Gastrocnemius medialis (tissue), 4 donors: ENCODE measurements around the gene LIME1. TPM values are rescaled to one million over a fixed set of nuclear protein-coding genes. Genes with fewer than 3 reads are reported as not detected.

Experiments
- ATAC-seq, 2 donors: fragments of 150-250 bp; one replicate each; pipeline ENCODE4 v1.9.1; 2016
- DNase-seq, 2 donors: peaks; one replicate each; pipeline ENCODE4 v3.0.0-alpha.2; 2019
- H3K27ac ChIP-seq, 4 donors: fragments of 200-600 bp; sonication (generic); 1 replicate in 1 of 4; 2 replicates in 3 of 4; pipeline ENCODE4 v1.5.1; 2016 to 2018; ENCODE audit warnings: mild to moderate bottlenecking in 2 of 4, moderate library complexity in 1 of 4
- H3K27me3 ChIP-seq, 3 donors: fragments of 200-600 bp; sonication (generic) in 2 of 3; 1 replicate in 1 of 3; 2 replicates in 2 of 3; pipeline versions ENCODE4 v1.5.1 to v1.6.0; 2016 to 2019; ENCODE audit warnings: mild to moderate bottlenecking in 1 of 3, moderate library complexity in 1 of 3
- H3K36me3 ChIP-seq, 2 donors: fragments of 200-600 bp; sonication (generic) in 1 of 2; one replicate each; pipeline ENCODE4 v1.5.1; 2017 to 2018
- H3K4me1 ChIP-seq, 2 donors: fragments of 200-600 bp; sonication (generic) in 1 of 2; one replicate each; pipeline ENCODE4 v1.5.1; 2016 to 2017; ENCODE audit warnings: mild to moderate bottlenecking in 2 of 2
- H3K4me3 ChIP-seq, 4 donors: fragments of 200-600 bp; sonication (generic) in 3 of 4; 1 replicate in 1 of 4; 2 replicates in 3 of 4; pipeline ENCODE4 v1.5.1; 2016 to 2019; ENCODE audit warnings: mild to moderate bottlenecking in 2 of 4
- H3K9me3 ChIP-seq, 3 donors: fragments of 200-600 bp; sonication (generic) in 2 of 3; 1 replicate in 1 of 3; 2 replicates in 2 of 3; pipeline ENCODE4 v1.5.1; 2016 to 2019
- POLR2A ChIP-seq, 2 donors: fragments of 450-650 bp; IDR thresholded peaks; one replicate each; pipeline ENCODE4 v1.6.1; 2017; ENCODE audit warnings: antibody characterized with exemption in 2 of 2, mild to moderate bottlenecking in 2 of 2, moderate library complexity in 2 of 2
- in situ Hi-C, 4 donors: fragments of 200-750 bp; cut with MboI; loops; one replicate each; pipeline versions ENCODE4 v1.15.0 to v1.8.0; 2017; ENCODE audit warnings: low sequenced_read_pairs in 4 of 4
- intact Hi-C: fragments of 100-400 bp; cut with DNase I; formaldehyde crosslinking; loops from one replicate; pipeline ENCODE4 v1.15.1; 2023; ENCODE audit warnings: low total_unique reads
- total RNA-seq, 4 donors: library from RNA; depleted of rRNA; stranded (reverse); fragments of >200 nt; gene quantifications; one replicate each; pipeline versions ENCODE4 v1.1.0 to v1.2.3, GENCODE V29; 2016
- TF ChIP-seq, protein P1 (sequence below), 5 experiments: fragments of 450-650 bp in 3 of 5; fragments of 200-600 bp in 2 of 5; sonication (generic) in 2 of 5; IDR thresholded peaks in 4 of 5; conservative IDR thresholded peaks in 1 of 5; 1 replicate in 4 of 5; 2 replicates in 1 of 5; pipeline ENCODE4 v1.5.1; 2016 to 2019; ENCODE audit warnings: antibody characterized with exemption in 5 of 5, mild to moderate bottlenecking in 3 of 5, moderate library complexity in 3 of 5

The LIME1 gene
- total RNA-seq, 4 donors from 2014 or later = 2.0 to 6.3 (median 4.1) TPM

DNA sequence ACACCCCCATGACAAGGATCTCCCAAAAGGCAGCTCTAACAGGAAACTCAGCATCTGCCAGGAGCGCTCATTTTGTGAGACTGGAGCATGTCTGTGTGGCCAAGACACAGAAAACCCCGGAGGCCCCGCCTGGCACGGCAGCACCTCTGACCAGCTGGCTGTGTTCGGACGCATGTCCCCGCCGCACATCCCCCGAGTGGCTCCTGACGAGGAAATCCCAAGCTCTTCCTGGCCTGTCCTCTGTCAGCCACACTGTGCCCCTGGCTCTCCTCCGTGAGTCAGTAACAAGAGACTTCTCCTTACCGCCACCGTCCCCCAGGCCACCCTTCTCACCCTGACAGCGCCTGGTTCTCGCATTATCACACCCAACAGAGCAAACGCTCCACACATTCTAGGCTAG, 17.5 kb downstream of the LIME1 start:
- in situ Hi-C loops (no loop called here), intact Hi-C loops (no loop called here)
- Histone ChIP-seq H3K27me3 (no peaks in the 10 kb centered on the region), H3K4me3 (no peak overlapping the region), H3K27ac (no peak overlapping the region), H3K36me3 (no peaks in the 10 kb centered on the region), H3K9me3 (no peaks in the 10 kb centered on the region), H3K4me1 (no peaks in the 10 kb centered on the region)
- ATAC-seq (no peak), DNase-seq (no peak)
- TF ChIP-seq POLR2A (IDR thresholded peaks at IDR 0.05) = no peak
- TF ChIP-seq, protein P1, sequence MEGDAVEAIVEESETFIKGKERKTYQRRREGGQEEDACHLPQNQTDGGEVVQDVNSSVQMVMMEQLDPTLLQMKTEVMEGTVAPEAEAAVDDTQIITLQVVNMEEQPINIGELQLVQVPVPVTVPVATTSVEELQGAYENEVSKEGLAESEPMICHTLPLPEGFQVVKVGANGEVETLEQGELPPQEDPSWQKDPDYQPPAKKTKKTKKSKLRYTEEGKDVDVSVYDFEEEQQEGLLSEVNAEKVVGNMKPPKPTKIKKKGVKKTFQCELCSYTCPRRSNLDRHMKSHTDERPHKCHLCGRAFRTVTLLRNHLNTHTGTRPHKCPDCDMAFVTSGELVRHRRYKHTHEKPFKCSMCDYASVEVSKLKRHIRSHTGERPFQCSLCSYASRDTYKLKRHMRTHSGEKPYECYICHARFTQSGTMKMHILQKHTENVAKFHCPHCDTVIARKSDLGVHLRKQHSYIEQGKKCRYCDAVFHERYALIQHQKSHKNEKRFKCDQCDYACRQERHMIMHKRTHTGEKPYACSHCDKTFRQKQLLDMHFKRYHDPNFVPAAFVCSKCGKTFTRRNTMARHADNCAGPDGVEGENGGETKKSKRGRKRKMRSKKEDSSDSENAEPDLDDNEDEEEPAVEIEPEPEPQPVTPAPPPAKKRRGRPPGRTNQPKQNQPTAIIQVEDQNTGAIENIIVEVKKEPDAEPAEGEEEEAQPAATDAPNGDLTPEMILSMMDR (IDR thresholded peaks at IDR 0.05 in 4 of 5, conservative IDR thresholded peaks at IDR 0.05 in 1 of 5) = no peak

GRCh38 chr20:63755933-63756647, 19.6 kb downstream of the LIME1 start:
- Histone ChIP-seq H3K4me1 (no peaks in the 10 kb centered on the region), H3K9me3 (no peaks in the 10 kb centered on the region), H3K27me3 (no peaks in the 10 kb centered on the region), H3K27ac (no peak overlapping the region), H3K4me3 (no peak overlapping the region), H3K36me3 (no peaks in the 10 kb centered on the region)
- in situ Hi-C loops (no loop called here), intact Hi-C loops (no loop called here)
- TF ChIP-seq, protein P1 (IDR thresholded peaks at IDR 0.05 in 4 of 5, conservative IDR thresholded peaks at IDR 0.05 in 1 of 5) = no peak
- no peak for TF ChIP-seq POLR2A (IDR thresholded peaks at IDR 0.05)
- DNase-seq (no peak), ATAC-seq (no peak)

DNA sequence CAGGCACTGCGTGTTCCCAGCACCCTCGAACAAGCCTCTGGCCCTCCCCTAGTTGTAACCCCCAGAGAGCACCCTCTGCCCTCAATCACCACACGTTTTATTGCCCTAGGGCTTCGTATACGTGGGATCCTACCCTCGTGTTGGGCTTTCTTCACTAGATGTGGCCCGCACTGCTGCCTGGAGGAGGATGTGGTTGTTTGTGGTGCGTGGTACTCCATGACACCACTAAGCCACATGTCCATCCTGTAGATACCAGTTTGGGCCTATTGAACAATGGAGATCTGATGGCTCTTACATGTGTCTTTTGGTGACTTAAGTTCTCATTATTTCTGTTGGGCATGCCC, 20.2 kb downstream of the LIME1 start:
- no peak for TF ChIP-seq POLR2A (IDR thresholded peaks at IDR 0.05)
- TF ChIP-seq, protein P1 (IDR thresholded peaks at IDR 0.05 in 4 of 5, conservative IDR thresholded peaks at IDR 0.05 in 1 of 5) = no peak
- Histone ChIP-seq H3K27ac (no peak overlapping the region), H3K4me1 (no peaks in the 10 kb centered on the region), H3K4me3 (no peak overlapping the region), H3K9me3 (no peaks in the 10 kb centered on the region), H3K36me3 (no peaks in the 10 kb centered on the region), H3K27me3 (no peaks in the 10 kb centered on the region)
- DNase-seq (no peak), ATAC-seq (no peak)
- intact Hi-C loops = no loop called here
- in situ Hi-C loops = no loop called here

DNA sequence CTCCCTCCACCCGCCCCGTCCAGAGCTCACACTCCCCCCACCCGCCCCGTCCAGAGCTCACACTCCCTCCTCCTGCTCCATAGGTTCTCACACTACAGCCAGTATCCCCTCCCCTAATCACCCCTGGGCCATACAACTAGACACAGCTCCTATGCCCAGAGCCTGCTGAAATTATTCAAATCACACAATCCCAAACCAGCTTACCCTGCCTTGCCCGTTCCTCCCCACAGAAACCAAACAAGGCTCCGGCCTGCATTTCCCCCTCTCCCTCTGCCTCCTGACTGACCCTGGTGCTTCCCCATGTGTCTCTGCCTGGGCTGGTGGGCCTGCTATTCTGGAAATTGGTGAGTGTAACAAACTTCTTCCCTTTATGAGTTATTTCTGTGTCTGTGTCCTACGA, 21.7 kb downstream of the LIME1 start:
- Histone ChIP-seq H3K4me1 (no peaks in the 10 kb centered on the region), H3K27me3 (no peaks in the 10 kb centered on the region), H3K36me3 (no peaks in the 10 kb centered on the region), H3K27ac (no peak overlapping the region), H3K9me3 (no peaks in the 10 kb centered on the region), H3K4me3 (no peak overlapping the region)
- in situ Hi-C loops (no loop called here), intact Hi-C loops (no loop called here)
- no peak for DNase-seq
- TF ChIP-seq POLR2A (IDR thresholded peaks at IDR 0.05) = no peak
- TF ChIP-seq, protein P1 (IDR thresholded peaks at IDR 0.05 in 4 of 5, conservative IDR thresholded peaks at IDR 0.05 in 1 of 5) = no peak
- ATAC-seq = no peak

DNA sequence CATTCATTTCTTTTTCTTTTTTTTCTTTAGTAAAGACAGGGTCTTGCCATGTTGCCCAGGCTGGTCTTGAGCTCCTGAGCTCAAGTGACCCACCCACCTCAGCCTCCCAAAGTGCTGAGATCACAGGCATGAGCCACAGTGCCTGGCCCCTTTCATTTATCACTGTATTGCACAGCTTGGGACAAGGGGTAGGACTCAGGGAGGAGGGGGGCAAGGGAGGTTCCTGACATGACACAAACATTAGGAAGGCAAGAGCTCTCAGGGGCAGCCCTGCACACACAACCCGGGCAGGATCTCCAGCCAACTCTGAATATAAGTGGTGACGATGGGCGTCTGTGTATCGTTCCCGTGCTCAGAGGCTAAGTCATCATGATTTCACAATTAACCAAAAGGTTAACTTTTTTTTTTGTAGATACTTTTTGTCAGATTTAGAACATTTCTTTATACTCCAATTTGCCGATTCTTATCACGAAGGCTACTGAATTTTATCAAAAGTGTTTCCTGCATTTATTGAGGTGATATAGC, 23.0 kb downstream of the LIME1 start:
- Histone ChIP-seq H3K36me3 (no peaks in the 10 kb centered on the region), H3K4me1 (no peaks in the 10 kb centered on the region), H3K27me3 (no peaks in the 10 kb centered on the region), H3K4me3 (no peak overlapping the region), H3K9me3 (no peaks in the 10 kb centered on the region), H3K27ac (no peak overlapping the region)
- intact Hi-C loops (no loop called here), in situ Hi-C loops (no loop called here)
- DNase-seq (no peak), ATAC-seq (no peak)
- TF ChIP-seq, protein P1 (IDR thresholded peaks at IDR 0.05 in 4 of 5, conservative IDR thresholded peaks at IDR 0.05 in 1 of 5) = no peak
- no peak for TF ChIP-seq POLR2A (IDR thresholded peaks at IDR 0.05)
